Chondrocyte (in vitro differentiated cells): ENCODE measurements around the gene LPP. TPM values are rescaled to one million over a fixed set of nuclear protein-coding genes. Genes with fewer than 3 reads are reported as not detected.
A peak's percentile ranks its signal among the peaks of the same experiment; 100 is the strongest.

ENCODE experiments used
- DNase-seq: peaks from one replicate; pipeline ENCODE4 v3.0.0; 2021; ENCODE audit warnings: mixed read lengths, low spot score
- H3K27ac Mint-ChIP-seq: one replicate; pipeline ENCODE4 v1.8.0; 2021; ENCODE audit warnings: mild to moderate bottlenecking, moderate library complexity, mixed read lengths; ENCODE audit not compliant: unreplicated experiment
- H3K27me3 Mint-ChIP-seq: 2 replicates; pipeline ENCODE4 v1.8.0; 2021; ENCODE audit warnings: low read depth, mixed read lengths
- H3K36me3 Mint-ChIP-seq: 2 replicates; pipeline ENCODE4 v1.8.0; 2021; ENCODE audit warnings: low read depth, mixed read lengths
- H3K4me1 Mint-ChIP-seq: 2 replicates; pipeline ENCODE4 v1.8.0; 2021; ENCODE audit warnings: low read depth, mild to moderate bottlenecking, mixed read lengths
- H3K4me3 Mint-ChIP-seq: one replicate; pipeline ENCODE4 v1.8.0; 2021; ENCODE audit warnings: mild to moderate bottlenecking, moderate library complexity, mixed read lengths; ENCODE audit not compliant: unreplicated experiment
- H3K9me3 Mint-ChIP-seq: 2 replicates; pipeline ENCODE4 v1.8.0; 2021; ENCODE audit warnings: low read depth, mixed read lengths
- CTCF ChIP-seq: fragments of 200-600 bp; sonication (generic); IDR thresholded peaks from 2 replicates; pipeline ENCODE4 v1.5.0; 2021; ENCODE audit warnings: antibody characterized with exemption, mild to moderate bottlenecking, moderate library complexity
- total RNA-seq: library from RNA; stranded (reverse); gene quantifications from 3 replicates; pipeline ENCODE4 v1.2.1, GENCODE V29; 2021

Gene LPP
- total RNA-seq, 1 donor from 2014 or later, result 295 TPM

- Mint-ChIP-seq H3K4me3 (no peak overlapping the region), H3K9me3 (no peaks in the 10 kb centered on the region), H3K4me1 (peaks cover 64% of the 10 kb centered on the region), H3K27me3 (no peaks in the 10 kb centered on the region), H3K36me3 (peaks cover 3% of the 10 kb centered on the region), H3K27ac (no peak overlapping the region)
- TF ChIP-seq CTCF, result no peak
- DNase-seq, result no peak
These were observed 326.1 kb downstream of the LPP start for GRCh38 chr3:188480011-188480410.

GRCh38 chr3:188482929-188483328 is 329.0 kb downstream of the LPP start:
- peaks cover 72% of the 10 kb centered on the region for H3K4me1 Mint-ChIP-seq
- no peak for DNase-seq
- H3K4me3 Mint-ChIP-seq, result no peak overlapping the region
- peaks cover 16% of the 10 kb centered on the region for H3K36me3 Mint-ChIP-seq
- H3K27me3 Mint-ChIP-seq, result no peaks in the 10 kb centered on the region
- no peak for TF ChIP-seq CTCF
- H3K9me3 Mint-ChIP-seq, result no peaks in the 10 kb centered on the region
- peak overlapping the region; percentile 5 for H3K27ac Mint-ChIP-seq

GRCh38 chr3:188486126-188486525 is 332.2 kb downstream of the LPP start:
- Mint-ChIP-seq H3K36me3 (peaks cover 21% of the 10 kb centered on the region), H3K27me3 (no peaks in the 10 kb centered on the region), H3K4me1 (peaks cover 83% of the 10 kb centered on the region), H3K9me3 (no peaks in the 10 kb centered on the region), H3K4me3 (no peak overlapping the region), H3K27ac (peak overlapping the region; percentile 81)
- no peak for TF ChIP-seq CTCF
- DNase-seq, result no peak

- DNase-seq, result no peak
- Mint-ChIP-seq H3K27me3 (no peaks in the 10 kb centered on the region), H3K27ac (peak overlapping the region; percentile 62), H3K9me3 (no peaks in the 10 kb centered on the region), H3K4me1 (peaks cover 83% of the 10 kb centered on the region), H3K36me3 (peaks cover 22% of the 10 kb centered on the region), H3K4me3 (no peak overlapping the region)
- no peak for TF ChIP-seq CTCF
These were observed 333.0 kb downstream of the LPP start for GRCh38 chr3:188486952-188487351.

GRCh38 chr3:188487652-188488051 is 333.7 kb downstream of the LPP start:
- H3K27ac Mint-ChIP-seq, result no peak overlapping the region

More at GRCh38 chr3:188487652-188488051, 333.7 kb downstream of the LPP start:
- no peak for TF ChIP-seq CTCF
- Mint-ChIP-seq H3K27me3 (no peaks in the 10 kb centered on the region), H3K4me3 (no peak overlapping the region), H3K4me1 (peaks cover 78% of the 10 kb centered on the region), H3K9me3 (no peaks in the 10 kb centered on the region), H3K36me3 (peaks cover 22% of the 10 kb centered on the region)
- no peak for DNase-seq
